ENCODE data around the gene JPH3.

DNA sequence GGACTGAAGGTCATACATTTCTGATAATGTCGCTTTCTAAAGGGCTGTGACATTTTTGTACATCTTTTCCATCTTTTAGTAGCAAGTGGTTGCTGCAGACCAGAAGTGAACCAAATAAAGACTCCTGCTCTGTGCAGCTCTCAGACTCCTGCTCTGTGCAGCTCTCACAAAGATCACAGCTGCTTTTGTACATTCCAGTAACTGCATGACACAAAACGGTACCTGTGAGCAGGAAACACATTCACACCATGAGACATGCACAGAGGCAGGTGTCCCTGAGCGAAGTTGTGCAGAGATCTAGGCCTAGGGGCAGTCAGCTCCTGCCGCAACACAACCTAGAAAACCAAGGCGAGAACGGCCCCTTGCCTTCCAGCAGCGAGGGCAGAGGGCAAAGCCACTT lies 95.9 kb downstream of the JPH3 start:
- TF ChIP-seq EZH2 (IDR thresholded peaks at IDR 0.05; ENCODE audit: insufficient read depth, poor library complexity, severe bottlenecking): no peak
- no peak for TF ChIP-seq EZH2phosphoT487 (IDR thresholded peaks at IDR 0.05; ENCODE audit: insufficient read depth, low read depth)
